Neural cell (in vitro differentiated cells): ENCODE data around the gene PDS5B. TPM values are rescaled to one million over a fixed set of nuclear protein-coding genes. Genes with fewer than 3 reads are reported as not detected.
A peak's percentile ranks its signal among the peaks of the same experiment; 100 is the strongest.

ENCODE experiments used
- H2AFZ ChIP-seq: fragments of 200-600, 300-800 bp; sonication (generic), shearing (Covaris generic); 2 replicates; pipeline ENCODE4 v1.6.0; 2014; ENCODE audit warnings: low read depth, mild to moderate bottlenecking, antibody characterized with exemption, low read length, moderate library complexity
- H3F3A ChIP-seq: fragments of 200-600 bp; shearing (Covaris generic); 2 replicates; pipeline ENCODE4 v1.6.1; 2016; ENCODE audit warnings: mild to moderate bottlenecking, moderate library complexity, mixed read lengths, antibody characterized with exemption, low read length; ENCODE audit not compliant: insufficient read depth, poor library complexity, severe bottlenecking
- H3K27ac ChIP-seq: fragments of 200-600, 300-800 bp; sonication (generic), shearing (Covaris generic); 2 replicates; pipeline ENCODE4 v1.5.1; 2014; ENCODE audit warnings: mild to moderate bottlenecking, low read length, moderate library complexity
- H3K27me3 ChIP-seq: fragments of 300-800, 200-600 bp; sonication (generic), shearing (Covaris generic); 2 replicates; pipeline ENCODE4 v1.6.0; 2014; ENCODE audit warnings: mild to moderate bottlenecking, low read depth, low read length, moderate library complexity; ENCODE audit not compliant: insufficient read depth
- H3K36me3 ChIP-seq: fragments of 300-800, 200-600 bp; sonication (generic), shearing (Covaris generic); 2 replicates; pipeline ENCODE4 v1.5.1; 2014; ENCODE audit warnings: mild to moderate bottlenecking, antibody characterized with exemption, low read length, moderate library complexity; ENCODE audit not compliant: insufficient read depth
- H3K4me2 ChIP-seq: fragments of 300-800, 200-600 bp; sonication (generic), shearing (Covaris generic); 2 replicates; pipeline ENCODE4 v1.6.0; 2014; ENCODE audit warnings: mild to moderate bottlenecking, low read length
- H3K4me3 ChIP-seq: fragments of 300-800, 200-600 bp; sonication (generic), shearing (Covaris generic); 2 replicates; pipeline ENCODE4 v1.5.1; 2014; ENCODE audit warnings: mild to moderate bottlenecking, low read length, moderate library complexity
- H3K79me2 ChIP-seq: fragments of 200-600 bp; shearing (Covaris generic); replicated peaks from 2 replicates; pipeline ENCODE4 v1.6.0; 2014; ENCODE audit warnings: mild to moderate bottlenecking, low read length, moderate library complexity; ENCODE audit not compliant: insufficient read depth
- H3K9ac ChIP-seq: fragments of 300-800, 200-600 bp; sonication (generic), shearing (Covaris generic); 2 replicates; pipeline ENCODE4 v1.6.1; 2016; ENCODE audit warnings: mild to moderate bottlenecking, low read length, mixed read lengths
- H3K9me2 ChIP-seq: fragments of 200-600 bp; shearing (Covaris generic); 2 replicates; pipeline ENCODE4 v1.6.1; 2016; ENCODE audit warnings: mild to moderate bottlenecking, low read length, mixed read lengths; ENCODE audit not compliant: insufficient read depth
- H3K9me3 ChIP-seq: fragments of 200-600, 300-800 bp; sonication (generic), shearing (Covaris generic); 2 replicates; pipeline ENCODE4 v1.6.1; 2016; ENCODE audit warnings: mild to moderate bottlenecking, mixed run types, low read length, moderate library complexity, mixed read lengths
- H4K20me1 ChIP-seq: fragments of 200-600 bp; shearing (Covaris generic); 2 replicates; pipeline ENCODE4 v1.6.1; 2016; ENCODE audit warnings: mild to moderate bottlenecking, mixed run types; ENCODE audit not compliant: insufficient read depth
- EP300 ChIP-seq: fragments of 450-650 bp; conservative IDR thresholded peaks from 2 replicates; pipeline ENCODE4 v1.6.1; 2014; ENCODE audit warnings: antibody characterized with exemption, mild to moderate bottlenecking, moderate library complexity; ENCODE audit not compliant: poor library complexity, severe bottlenecking
- EZH2 ChIP-seq: fragments of 200-600, 300-800 bp; shearing (Covaris generic), sonication (generic); IDR thresholded peaks from 2 replicates; pipeline ENCODE4 v1.6.1; 2014; ENCODE audit warnings: antibody characterized with exemption, low read length, borderline replicate concordance, mild to moderate bottlenecking; ENCODE audit not compliant: insufficient read depth, poor library complexity, severe bottlenecking
- MXI1 ChIP-seq: fragments of 450-650 bp; conservative IDR thresholded peaks from 2 replicates; pipeline ENCODE4 v1.6.1; 2014; ENCODE audit warnings: antibody characterized with exemption, mild to moderate bottlenecking; ENCODE audit not compliant: poor library complexity, severe bottlenecking
- POLR2AphosphoS5 ChIP-seq: IDR thresholded peaks from 2 replicates; pipeline ENCODE4 v1.6.1; 2012
- RAD21 ChIP-seq: fragments of 450-650 bp; conservative IDR thresholded peaks from 2 replicates; pipeline ENCODE4 v1.6.1; 2014; ENCODE audit warnings: antibody characterized with exemption, mild to moderate bottlenecking, moderate library complexity
- SMC3 ChIP-seq: fragments of 450-650 bp; conservative IDR thresholded peaks from 2 replicates; pipeline ENCODE4 v1.6.1; 2014; ENCODE audit warnings: antibody characterized with exemption, mild to moderate bottlenecking, moderate library complexity; ENCODE audit not compliant: poor library complexity
- TAF1 ChIP-seq: IDR thresholded peaks from 2 replicates; pipeline ENCODE4 v1.6.1; 2012; ENCODE audit warnings: low read depth
- polyA plus RNA-seq: library from polyadenylated mRNA; depleted of rRNA; stranded (reverse); fragments of >200 nt; gene quantifications from 2 replicates; pipeline ENCODE4 v1.2.3, GENCODE V29; 2014
- TF ChIP-seq, protein P1 (sequence below): fragments of 450-650 bp; IDR thresholded peaks from 2 replicates; pipeline ENCODE4 v1.5.1; 2014; ENCODE audit warnings: antibody characterized with exemption, mild to moderate bottlenecking, moderate library complexity; ENCODE audit not compliant: poor library complexity, severe bottlenecking
- TF ChIP-seq, protein P2 (sequence below): IDR thresholded peaks from 2 replicates; pipeline ENCODE4 v1.6.1; 2012; ENCODE audit warnings: borderline replicate concordance

Gene PDS5B
- polyA plus RNA-seq, 1 donor from 2014 or later: 27.6 TPM

DNA sequence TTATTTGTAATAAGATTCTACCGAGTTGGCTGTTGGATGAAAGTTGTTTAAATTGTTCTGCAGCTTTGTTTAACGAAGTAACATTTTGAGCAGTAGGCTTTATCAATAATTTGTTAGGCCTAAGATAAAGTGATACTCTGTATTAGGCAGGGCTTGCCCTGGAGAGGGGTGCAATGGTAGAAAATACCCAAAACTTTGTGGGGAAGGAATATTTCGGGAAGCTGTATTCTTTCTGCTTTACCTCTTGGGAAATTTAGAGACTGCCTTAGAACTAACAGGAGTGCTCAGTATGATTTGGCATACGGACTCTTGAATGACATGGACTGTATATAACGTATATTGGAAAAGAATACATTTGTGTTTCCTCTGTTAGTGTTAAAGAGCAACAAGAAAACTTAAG lies 2.5 kb downstream of the PDS5B start:
- Histone ChIP-seq H3K4me2 (peak overlapping the region; percentile 90), H3K9me3 (no peaks in the 10 kb centered on the region), H3K9ac (peak overlapping the region; percentile 67), H3K27me3 (no peaks in the 10 kb centered on the region), H3K4me3 (peak overlapping the region; percentile 90), H3K79me2 (peaks cover 63% of the 10 kb centered on the region), H3F3A (no peaks in the 10 kb centered on the region), H4K20me1 (peaks cover 4% of the 10 kb centered on the region), H3K27ac (no peak overlapping the region), H3K36me3 (no peaks in the 10 kb centered on the region), H2AFZ (no peak overlapping the region), H3K9me2 (no peaks in the 10 kb centered on the region)
- TF ChIP-seq, protein P1, sequence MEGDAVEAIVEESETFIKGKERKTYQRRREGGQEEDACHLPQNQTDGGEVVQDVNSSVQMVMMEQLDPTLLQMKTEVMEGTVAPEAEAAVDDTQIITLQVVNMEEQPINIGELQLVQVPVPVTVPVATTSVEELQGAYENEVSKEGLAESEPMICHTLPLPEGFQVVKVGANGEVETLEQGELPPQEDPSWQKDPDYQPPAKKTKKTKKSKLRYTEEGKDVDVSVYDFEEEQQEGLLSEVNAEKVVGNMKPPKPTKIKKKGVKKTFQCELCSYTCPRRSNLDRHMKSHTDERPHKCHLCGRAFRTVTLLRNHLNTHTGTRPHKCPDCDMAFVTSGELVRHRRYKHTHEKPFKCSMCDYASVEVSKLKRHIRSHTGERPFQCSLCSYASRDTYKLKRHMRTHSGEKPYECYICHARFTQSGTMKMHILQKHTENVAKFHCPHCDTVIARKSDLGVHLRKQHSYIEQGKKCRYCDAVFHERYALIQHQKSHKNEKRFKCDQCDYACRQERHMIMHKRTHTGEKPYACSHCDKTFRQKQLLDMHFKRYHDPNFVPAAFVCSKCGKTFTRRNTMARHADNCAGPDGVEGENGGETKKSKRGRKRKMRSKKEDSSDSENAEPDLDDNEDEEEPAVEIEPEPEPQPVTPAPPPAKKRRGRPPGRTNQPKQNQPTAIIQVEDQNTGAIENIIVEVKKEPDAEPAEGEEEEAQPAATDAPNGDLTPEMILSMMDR: no peak
- TF ChIP-seq POLR2AphosphoS5 (no peak), EZH2 (no peak), EP300 (no peak), TAF1 (no peak), SMC3 (no peak), MXI1 (no peak)
- TF ChIP-seq, protein P2, sequence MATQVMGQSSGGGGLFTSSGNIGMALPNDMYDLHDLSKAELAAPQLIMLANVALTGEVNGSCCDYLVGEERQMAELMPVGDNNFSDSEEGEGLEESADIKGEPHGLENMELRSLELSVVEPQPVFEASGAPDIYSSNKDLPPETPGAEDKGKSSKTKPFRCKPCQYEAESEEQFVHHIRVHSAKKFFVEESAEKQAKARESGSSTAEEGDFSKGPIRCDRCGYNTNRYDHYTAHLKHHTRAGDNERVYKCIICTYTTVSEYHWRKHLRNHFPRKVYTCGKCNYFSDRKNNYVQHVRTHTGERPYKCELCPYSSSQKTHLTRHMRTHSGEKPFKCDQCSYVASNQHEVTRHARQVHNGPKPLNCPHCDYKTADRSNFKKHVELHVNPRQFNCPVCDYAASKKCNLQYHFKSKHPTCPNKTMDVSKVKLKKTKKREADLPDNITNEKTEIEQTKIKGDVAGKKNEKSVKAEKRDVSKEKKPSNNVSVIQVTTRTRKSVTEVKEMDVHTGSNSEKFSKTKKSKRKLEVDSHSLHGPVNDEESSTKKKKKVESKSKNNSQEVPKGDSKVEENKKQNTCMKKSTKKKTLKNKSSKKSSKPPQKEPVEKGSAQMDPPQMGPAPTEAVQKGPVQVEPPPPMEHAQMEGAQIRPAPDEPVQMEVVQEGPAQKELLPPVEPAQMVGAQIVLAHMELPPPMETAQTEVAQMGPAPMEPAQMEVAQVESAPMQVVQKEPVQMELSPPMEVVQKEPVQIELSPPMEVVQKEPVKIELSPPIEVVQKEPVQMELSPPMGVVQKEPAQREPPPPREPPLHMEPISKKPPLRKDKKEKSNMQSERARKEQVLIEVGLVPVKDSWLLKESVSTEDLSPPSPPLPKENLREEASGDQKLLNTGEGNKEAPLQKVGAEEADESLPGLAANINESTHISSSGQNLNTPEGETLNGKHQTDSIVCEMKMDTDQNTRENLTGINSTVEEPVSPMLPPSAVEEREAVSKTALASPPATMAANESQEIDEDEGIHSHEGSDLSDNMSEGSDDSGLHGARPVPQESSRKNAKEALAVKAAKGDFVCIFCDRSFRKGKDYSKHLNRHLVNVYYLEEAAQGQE: no peak

DNA sequence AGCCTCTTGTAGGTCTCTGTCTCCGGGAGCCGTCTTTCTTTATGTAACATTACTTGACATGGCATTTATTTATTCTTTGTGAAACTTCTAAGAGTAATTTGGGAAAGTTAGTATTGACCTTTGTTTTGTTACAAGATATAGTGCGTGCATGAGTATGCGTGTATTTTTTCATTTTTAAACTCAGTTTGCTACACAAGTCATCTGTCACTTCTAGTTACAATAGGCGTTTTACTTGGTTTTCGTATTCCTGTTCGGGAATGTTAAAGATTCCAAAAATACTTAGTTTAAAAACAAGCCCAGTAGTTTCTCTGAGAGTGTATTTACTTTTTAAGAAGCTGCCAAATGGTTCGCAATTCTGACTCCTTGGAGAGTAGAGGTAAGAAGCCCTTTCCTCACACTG lies 3.2 kb downstream of the PDS5B start:
- Histone ChIP-seq H3K4me2 (peak overlapping the region; percentile 90), H2AFZ (no peak overlapping the region), H3K27ac (no peak overlapping the region), H3K9me3 (no peaks in the 10 kb centered on the region), H3K9ac (no peak overlapping the region), H3F3A (no peaks in the 10 kb centered on the region), H4K20me1 (peaks cover 4% of the 10 kb centered on the region), H3K4me3 (peak overlapping the region; percentile 90), H3K36me3 (no peaks in the 10 kb centered on the region), H3K27me3 (no peaks in the 10 kb centered on the region), H3K9me2 (no peaks in the 10 kb centered on the region), H3K79me2 (peaks cover 71% of the 10 kb centered on the region)
- TF ChIP-seq, protein P1: no peak
- TF ChIP-seq RAD21 (no peak), TAF1 (no peak), MXI1 (no peak), EZH2 (no peak), POLR2AphosphoS5 (no peak), SMC3 (no peak), EP300 (no peak)
- TF ChIP-seq, protein P2: no peak
